Measurements from ENCODE around the gene PRAF2.

The PRAF2 gene

GRCh38 chrX:49072712-49073095 lies 1.1 kb downstream of the PRAF2 start:
- DNase-seq (ENCODE audit: low read depth) = no peak

- DNase-seq (ENCODE audit: low read depth) = no peak
These were observed 1.7 kb downstream of the PRAF2 start for GRCh38 chrX:49071877-49072711.

GRCh38 chrX:49070988-49071387 lies 2.8 kb downstream of the PRAF2 start:
- DNase-seq (ENCODE audit: low read depth) = no peak

GRCh38 chrX:49069038-49069437 lies 4.8 kb downstream of the PRAF2 start:
- no peak for DNase-seq (ENCODE audit: low read depth)

GRCh38 chrX:49067285-49068120 lies 6.3 kb downstream of the PRAF2 start:
- no peak for DNase-seq (ENCODE audit: low read depth)

- no peak for DNase-seq (ENCODE audit: low read depth)
These were observed 7.1 kb downstream of the PRAF2 start for GRCh38 chrX:49066690-49067089.

GRCh38 chrX:49066278-49066677 lies 7.5 kb downstream of the PRAF2 start:
- DNase-seq (ENCODE audit: low read depth) = no peak

- no peak for DNase-seq (ENCODE audit: low read depth)
These were observed 9.1 kb downstream of the PRAF2 start for GRCh38 chrX:49064735-49065134.

GRCh38 chrX:49064303-49064702 lies 9.5 kb downstream of the PRAF2 start:
- DNase-seq (ENCODE audit: low read depth) = no peak

- DNase-seq (ENCODE audit: low read depth) = no peak
These were observed 10.1 kb downstream of the PRAF2 start for GRCh38 chrX:49063715-49064114.

GRCh38 chrX:49061916-49062315 lies 11.9 kb downstream of the PRAF2 start:
- DNase-seq (ENCODE audit: low read depth) = no peak

GRCh38 chrX:49061490-49061889 lies 12.3 kb downstream of the PRAF2 start:
- no peak for DNase-seq (ENCODE audit: low read depth)

GRCh38 chrX:49060914-49061313 lies 12.9 kb downstream of the PRAF2 start:
- no peak for DNase-seq (ENCODE audit: low read depth)

GRCh38 chrX:49059681-49060085 lies 14.1 kb downstream of the PRAF2 start:
- no peak for DNase-seq (ENCODE audit: low read depth)

GRCh38 chrX:49059201-49059600 lies 14.6 kb downstream of the PRAF2 start:
- DNase-seq (ENCODE audit: low read depth) = no peak

- DNase-seq (ENCODE audit: low read depth) = no peak
These were observed 15.0 kb downstream of the PRAF2 start, which contains the start of gene CCDC120 for GRCh38 chrX:49058794-49059193. Gene CCDC120 (plus strand): TSS chrX:49058999. CDS start chrX:49062042, 3,043 bp downstream.

GRCh38 chrX:49054073-49054762 lies 19.6 kb downstream of the PRAF2 start:
- no peak for DNase-seq (ENCODE audit: low read depth)

GRCh38 chrX:49053223-49054072 lies 20.4 kb downstream of the PRAF2 start:
- DNase-seq (ENCODE audit: low read depth) = peak; percentile 30

GRCh38 chrX:49043987-49044281 lies 29.9 kb downstream of the PRAF2 start:
- no peak for DNase-seq (ENCODE audit: low read depth)

GRCh38 chrX:49043220-49043986 lies 30.4 kb downstream of the PRAF2 start, which contains the start of gene TFE3:
Gene TFE3 (minus strand): TSS chrX:49043357. CDS start chrX:49043226, 131 bp downstream.
- peak; percentile 83 for DNase-seq (ENCODE audit: low read depth)

Data from stimulated activated CD8-positive, alpha-beta memory T cell treated with anti-CD3 and anti-CD28 coated beads, Interleukin-7, amount 100 ng/mL, for 24 hours (primary cell).